Measurements from ENCODE around the gene SVIL. TPM values are rescaled to one million over a fixed set of nuclear protein-coding genes. Genes with fewer than 3 reads are reported as not detected.
A peak's percentile ranks its signal among the peaks of the same experiment; 100 is the strongest.

SVIL gene
- total RNA-seq, 2 experiments from 2014 or later: 7.0 to 8.3 TPM

- Mint-ChIP-seq H3K36me3 (ENCODE audit: low read depth) (peaks cover 6% of the 10 kb centered on the region), H3K4me3 (no peak overlapping the region), H3K27ac (no peak overlapping the region), H3K9me3 (no peaks in the 10 kb centered on the region), H3K4me1 (ENCODE audit: low read depth) (peaks cover 16% of the 10 kb centered on the region), H3K27me3 (ENCODE audit: low read depth) (no peaks in the 10 kb centered on the region)
- CTCF ChIA-PET: interaction anchor here (0.9 kb wide), 1 partner anchor 15 kb away, joined by 3 read pairs; no protein-coding TSS in a partner anchor
- DNase-seq: no peak
- intact Hi-C loops (cut with micrococcal nuclease): no loop called here
Measured at GRCh38 chr10:29663718-29664117, 28.9 kb upstream of the SVIL start.

GRCh38 chr10:29658984-29659965 lies 24.5 kb upstream of the SVIL start:
- peaks cover 20% of the 10 kb centered on the region for H3K36me3 Mint-ChIP-seq (ENCODE audit: low read depth)

GRCh38 chr10:29657719-29658274 lies 23.0 kb upstream of the SVIL start:
- H3K9me3 Mint-ChIP-seq: peaks cover 8% of the 10 kb centered on the region
- peaks cover 22% of the 10 kb centered on the region for H3K36me3 Mint-ChIP-seq (ENCODE audit: low read depth)
- DNase-seq: no peak
- H3K27ac Mint-ChIP-seq: no peak overlapping the region
- no peaks in the 10 kb centered on the region for H3K27me3 Mint-ChIP-seq (ENCODE audit: low read depth)
- H3K4me3 Mint-ChIP-seq: no peak overlapping the region
- CTCF ChIA-PET: interaction anchor here (1.0 to 1.7 kb wide), 2 partner anchors 24 to 143 kb away, joined by 3 to 4 read pairs; no protein-coding TSS in a partner anchor
- intact Hi-C loops (cut with micrococcal nuclease): loop anchor here (2.0 to 10.0 kb wide), 3 partner anchors 67 to 777 kb away; partner anchors contain the start of gene MAP3K8
- peaks cover 34% of the 10 kb centered on the region for H3K4me1 Mint-ChIP-seq (ENCODE audit: low read depth)

More at GRCh38 chr10:29658984-29659965, 24.5 kb upstream of the SVIL start:
- H3K27ac Mint-ChIP-seq: peak overlapping the region; percentile 51
- H3K4me3 Mint-ChIP-seq: no peak overlapping the region
- peaks cover 8% of the 10 kb centered on the region for H3K9me3 Mint-ChIP-seq
- DNase-seq: peak; percentile 83
- H3K27me3 Mint-ChIP-seq (ENCODE audit: low read depth): no peaks in the 10 kb centered on the region
- H3K4me1 Mint-ChIP-seq (ENCODE audit: low read depth): peaks cover 34% of the 10 kb centered on the region
- CTCF ChIA-PET: interaction anchor here (0.9 to 1.7 kb wide), 3 partner anchors 12 to 144 kb away, joined by 3 read pairs; no protein-coding TSS in a partner anchor
- intact Hi-C loops (cut with micrococcal nuclease): loop anchor here (1.0 to 10.0 kb wide), 8 partner anchors 13 to 776 kb away; partner anchors contain the start of gene MAP3K8

GRCh38 chr10:29656451-29656992 lies 21.8 kb upstream of the SVIL start:
- no peak for DNase-seq
- CTCF ChIA-PET: interaction anchor here (0.8 kb wide), 1 partner anchor 9 kb away, joined by 3 read pairs; no protein-coding TSS in a partner anchor
- Mint-ChIP-seq H3K4me1 (ENCODE audit: low read depth) (peaks cover 34% of the 10 kb centered on the region), H3K36me3 (ENCODE audit: low read depth) (peaks cover 22% of the 10 kb centered on the region), H3K27me3 (ENCODE audit: low read depth) (no peaks in the 10 kb centered on the region), H3K27ac (no peak overlapping the region), H3K4me3 (no peak overlapping the region), H3K9me3 (peaks cover 8% of the 10 kb centered on the region)
- intact Hi-C loops (cut with micrococcal nuclease): loop anchor here (10.0 kb wide), 1 partner anchor 778 kb away; the partner anchor contains the start of gene MAP3K8

GRCh38 chr10:29652192-29652591 lies 17.4 kb upstream of the SVIL start:
- Mint-ChIP-seq H3K9me3 (peaks cover 6% of the 10 kb centered on the region), H3K27ac (no peak overlapping the region), H3K4me3 (no peak overlapping the region), H3K27me3 (ENCODE audit: low read depth) (peaks cover 3% of the 10 kb centered on the region), H3K4me1 (ENCODE audit: low read depth) (peaks cover 24% of the 10 kb centered on the region), H3K36me3 (ENCODE audit: low read depth) (peaks cover 23% of the 10 kb centered on the region)
- intact Hi-C loops (cut with micrococcal nuclease): loop anchor here (10.0 kb wide), 1 partner anchor 783 kb away; the partner anchor contains the start of gene MAP3K8
- DNase-seq: no peak
- CTCF ChIA-PET: no interaction called here

GRCh38 chr10:29651767-29652166 lies 17.0 kb upstream of the SVIL start:
- intact Hi-C loops (cut with micrococcal nuclease): loop anchor here (10.0 kb wide), 1 partner anchor 783 kb away; the partner anchor contains the start of gene MAP3K8
- Mint-ChIP-seq H3K9me3 (peaks cover 5% of the 10 kb centered on the region), H3K36me3 (ENCODE audit: low read depth) (peaks cover 19% of the 10 kb centered on the region), H3K27ac (no peak overlapping the region), H3K4me1 (ENCODE audit: low read depth) (peaks cover 27% of the 10 kb centered on the region), H3K27me3 (ENCODE audit: low read depth) (peaks cover 3% of the 10 kb centered on the region), H3K4me3 (no peak overlapping the region)
- CTCF ChIA-PET: no interaction called here
- DNase-seq: no peak

- no peak for DNase-seq
- H3K4me1 Mint-ChIP-seq (ENCODE audit: low read depth): peaks cover 35% of the 10 kb centered on the region
- peaks cover 3% of the 10 kb centered on the region for H3K27me3 Mint-ChIP-seq (ENCODE audit: low read depth)
- H3K36me3 Mint-ChIP-seq (ENCODE audit: low read depth): peaks cover 11% of the 10 kb centered on the region
- intact Hi-C loops (cut with micrococcal nuclease): loop anchor here (10.0 kb wide), 1 partner anchor 784 kb away; the partner anchor contains the start of gene MAP3K8
- H3K4me3 Mint-ChIP-seq: no peak overlapping the region
- H3K27ac Mint-ChIP-seq: no peak overlapping the region
- H3K9me3 Mint-ChIP-seq: no peaks in the 10 kb centered on the region
- CTCF ChIA-PET: no interaction called here
Measured at GRCh38 chr10:29650552-29650944, 15.8 kb upstream of the SVIL start.

- no peak for DNase-seq
- H3K9me3 Mint-ChIP-seq: no peaks in the 10 kb centered on the region
- no peak overlapping the region for H3K4me3 Mint-ChIP-seq
- CTCF ChIA-PET: no interaction called here
- H3K36me3 Mint-ChIP-seq (ENCODE audit: low read depth): peaks cover 11% of the 10 kb centered on the region
- H3K27me3 Mint-ChIP-seq (ENCODE audit: low read depth): peaks cover 3% of the 10 kb centered on the region
- peaks cover 35% of the 10 kb centered on the region for H3K4me1 Mint-ChIP-seq (ENCODE audit: low read depth)
- intact Hi-C loops (cut with micrococcal nuclease): loop anchor here (1.0 to 10.0 kb wide), 2 partner anchors 21 to 785 kb away; partner anchors contain the start of gene MAP3K8
- H3K27ac Mint-ChIP-seq: no peak overlapping the region
Measured at GRCh38 chr10:29649561-29650551, 15.1 kb upstream of the SVIL start.

- no peaks in the 10 kb centered on the region for H3K9me3 Mint-ChIP-seq
- no peak overlapping the region for H3K27ac Mint-ChIP-seq
- peaks cover 3% of the 10 kb centered on the region for H3K27me3 Mint-ChIP-seq (ENCODE audit: low read depth)
- peaks cover 35% of the 10 kb centered on the region for H3K4me1 Mint-ChIP-seq (ENCODE audit: low read depth)
- intact Hi-C loops (cut with micrococcal nuclease): loop anchor here (1.0 kb wide), 2 partner anchors 13 to 22 kb away; no protein-coding TSS in a partner anchor
- CTCF ChIA-PET: no interaction called here
- no peak for DNase-seq
- no peak overlapping the region for H3K4me3 Mint-ChIP-seq
- H3K36me3 Mint-ChIP-seq (ENCODE audit: low read depth): peaks cover 10% of the 10 kb centered on the region
Measured at GRCh38 chr10:29648983-29649268, 14.2 kb upstream of the SVIL start.

- Mint-ChIP-seq H3K36me3 (ENCODE audit: low read depth) (peaks cover 10% of the 10 kb centered on the region), H3K9me3 (no peaks in the 10 kb centered on the region), H3K4me3 (peak overlapping the region; percentile 37), H3K27me3 (ENCODE audit: low read depth) (peaks cover 3% of the 10 kb centered on the region), H3K4me1 (ENCODE audit: low read depth) (peaks cover 35% of the 10 kb centered on the region), H3K27ac (no peak overlapping the region)
- peak; percentile 56 for DNase-seq
- CTCF ChIA-PET: interaction anchor here (1.4 kb wide), 1 partner anchor 14 kb away, joined by 4 read pairs; the partner anchor contains the start of gene SVIL
- intact Hi-C loops (cut with micrococcal nuclease): loop anchor here (1.0 kb wide), 1 partner anchor 12 kb away; no protein-coding TSS in a partner anchor
Measured at GRCh38 chr10:29648114-29648982, 13.6 kb upstream of the SVIL start.

Data from activated naive CD4-positive, alpha-beta T cell treated with anti-CD3 and anti-CD28 coated beads for 36 hours (primary cell).